Measurements from ENCODE around the gene ZFAND3. TPM values are rescaled to one million over a fixed set of nuclear protein-coding genes. Genes with fewer than 3 reads are reported as not detected.
A peak's percentile ranks its signal among the peaks of the same experiment; 100 is the strongest.

The ZFAND3 gene
- total RNA-seq, 2 donors from 2014 or later: 26.1 to 32.0 TPM

DNA sequence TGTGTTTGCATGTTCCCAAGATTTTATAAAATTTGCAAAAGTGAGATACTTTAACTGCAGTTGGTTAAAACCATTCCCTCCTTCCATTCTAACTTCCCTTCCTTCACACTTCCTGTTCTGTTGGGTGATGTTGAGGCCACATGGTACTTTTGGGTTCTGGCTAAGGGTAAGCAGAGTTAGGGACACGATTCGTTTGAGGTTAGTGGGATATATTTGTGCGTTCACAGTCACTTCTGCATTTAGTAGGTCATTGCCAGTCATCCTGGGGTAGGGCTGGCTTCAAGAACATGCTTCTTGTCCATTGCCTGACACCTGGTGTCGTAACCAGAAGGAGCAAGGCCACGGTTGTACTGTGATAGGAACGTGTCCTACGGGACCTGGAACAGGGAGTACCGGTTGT is 340.1 kb downstream of the ZFAND3 start:
- H3K4me3 Mint-ChIP-seq: no peak overlapping the region
- H3K27me3 Mint-ChIP-seq: no peaks in the 10 kb centered on the region
- no peak overlapping the region for H3K27ac Mint-ChIP-seq
- peaks cover 16% of the 10 kb centered on the region for H3K36me3 Mint-ChIP-seq (ENCODE audit: low read depth)
- peaks cover 4% of the 10 kb centered on the region for H3K4me1 Mint-ChIP-seq
- ATAC-seq (replicated peaks): no peak
- peaks cover 4% of the 10 kb centered on the region for H3K9me3 Mint-ChIP-seq

DNA sequence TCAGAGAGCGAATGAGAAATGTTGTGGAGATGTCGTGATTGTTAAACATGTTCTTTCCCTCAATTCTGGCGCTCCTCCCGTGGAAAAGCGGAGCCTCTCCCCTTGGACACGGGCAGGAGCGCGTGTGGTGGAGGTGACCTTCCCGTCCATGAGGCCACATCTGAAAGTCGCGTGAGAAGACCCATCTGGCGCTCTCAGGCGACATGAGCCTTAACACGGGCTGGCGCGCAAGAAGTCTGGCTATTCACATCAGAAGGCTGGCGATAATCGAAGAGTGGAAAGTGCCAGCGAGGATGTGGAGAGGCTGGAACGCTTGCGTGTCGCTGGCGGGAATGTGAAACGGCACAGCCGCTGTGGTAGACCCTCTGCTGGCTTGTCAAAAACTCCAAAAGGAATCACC is 341.3 kb downstream of the ZFAND3 start:
- no peak for ATAC-seq (replicated peaks)
- Mint-ChIP-seq H3K27ac (peak overlapping the region; percentile 29), H3K4me3 (no peak overlapping the region), H3K9me3 (peaks cover 4% of the 10 kb centered on the region), H3K36me3 (ENCODE audit: low read depth) (peaks cover 14% of the 10 kb centered on the region), H3K4me1 (no peaks in the 10 kb centered on the region), H3K27me3 (no peaks in the 10 kb centered on the region)

DNA sequence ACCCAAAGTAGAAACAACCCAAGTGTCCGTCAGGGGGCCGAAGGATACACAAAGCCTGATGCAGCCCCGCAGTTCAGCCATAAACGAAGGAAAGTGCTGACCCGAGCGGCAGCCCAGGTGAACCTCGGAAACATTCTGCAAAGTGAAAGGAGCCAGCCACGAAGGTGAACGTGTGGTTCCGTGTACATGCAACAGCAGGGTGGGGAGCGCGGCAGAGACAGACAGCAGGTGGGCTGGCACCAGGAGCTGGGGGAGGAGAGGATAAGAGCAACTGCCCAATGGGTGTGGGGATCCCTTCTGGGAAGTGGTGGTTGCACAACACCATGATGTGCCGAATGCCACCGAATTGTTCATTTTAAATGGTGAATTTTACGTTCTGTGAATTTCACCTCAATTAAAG is 341.8 kb downstream of the ZFAND3 start:
- Mint-ChIP-seq H3K4me3 (no peak overlapping the region), H3K4me1 (no peaks in the 10 kb centered on the region), H3K27me3 (no peaks in the 10 kb centered on the region), H3K36me3 (ENCODE audit: low read depth) (peaks cover 10% of the 10 kb centered on the region), H3K9me3 (peaks cover 4% of the 10 kb centered on the region), H3K27ac (peak overlapping the region; percentile 29)
- no peak for ATAC-seq (replicated peaks)

DNA sequence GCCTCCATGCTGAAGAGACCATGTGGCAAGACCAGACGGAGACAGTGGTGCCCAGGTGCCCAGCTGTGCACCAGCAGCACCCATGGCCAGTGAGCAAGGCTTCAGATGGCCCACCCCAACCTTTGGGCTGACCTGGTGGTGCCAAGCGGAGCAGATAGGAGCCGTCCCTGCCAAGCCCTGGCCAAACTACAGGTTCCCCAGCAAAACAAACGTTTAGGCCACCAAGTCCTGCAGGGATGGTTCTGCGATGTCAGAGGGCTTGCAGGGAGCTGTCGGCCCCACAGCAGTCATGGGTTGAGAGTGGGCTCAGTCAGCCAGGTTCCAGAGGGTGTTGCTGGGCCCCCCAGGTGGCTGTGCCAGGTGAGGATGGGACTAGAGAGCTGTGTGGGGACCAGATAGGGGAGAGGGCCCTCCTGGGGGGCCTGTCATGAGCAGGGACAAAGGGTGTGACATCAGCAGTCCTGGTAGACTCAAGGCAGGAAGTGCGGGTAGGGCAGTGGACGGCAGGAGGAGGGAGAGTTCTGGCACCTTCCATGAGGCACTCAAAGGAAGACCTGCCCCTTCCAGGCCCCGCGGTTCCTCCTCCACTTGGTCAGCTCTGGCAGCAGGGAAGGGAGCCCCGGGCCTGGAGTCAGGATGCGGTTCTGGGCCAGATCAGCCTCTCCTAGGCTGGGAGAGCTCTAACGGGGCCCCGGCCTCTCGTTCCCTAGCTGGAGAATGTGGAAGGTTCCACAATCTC is 342.4 kb downstream of the ZFAND3 start:
- H3K4me1 Mint-ChIP-seq: no peaks in the 10 kb centered on the region
- ATAC-seq (replicated peaks): no peak
- no peaks in the 10 kb centered on the region for H3K27me3 Mint-ChIP-seq
- H3K36me3 Mint-ChIP-seq (ENCODE audit: low read depth): peaks cover 10% of the 10 kb centered on the region
- H3K27ac Mint-ChIP-seq: peak overlapping the region; percentile 29
- H3K9me3 Mint-ChIP-seq: peaks cover 4% of the 10 kb centered on the region
- no peak overlapping the region for H3K4me3 Mint-ChIP-seq

- Mint-ChIP-seq H3K9me3 (peaks cover 4% of the 10 kb centered on the region), H3K36me3 (ENCODE audit: low read depth) (peaks cover 10% of the 10 kb centered on the region), H3K27me3 (no peaks in the 10 kb centered on the region), H3K4me3 (no peak overlapping the region), H3K4me1 (no peaks in the 10 kb centered on the region), H3K27ac (no peak overlapping the region)
- peak; percentile 34 for ATAC-seq (replicated peaks)
Measured at GRCh38 chr6:38162493-38163185, 343.1 kb downstream of the ZFAND3 start.

GRCh38 chr6:38163186-38164130 is 343.9 kb downstream of the ZFAND3 start:
- H3K27ac Mint-ChIP-seq: no peak overlapping the region

GRCh38 chr6:38164131-38164481 is 344.6 kb downstream of the ZFAND3 start:
- no peaks in the 10 kb centered on the region for H3K27me3 Mint-ChIP-seq
- H3K27ac Mint-ChIP-seq: no peak overlapping the region
- no peak for ATAC-seq (replicated peaks)
- H3K9me3 Mint-ChIP-seq: no peaks in the 10 kb centered on the region
- H3K4me1 Mint-ChIP-seq: no peaks in the 10 kb centered on the region
- H3K36me3 Mint-ChIP-seq (ENCODE audit: low read depth): peaks cover 10% of the 10 kb centered on the region
- H3K4me3 Mint-ChIP-seq: no peak overlapping the region

More at GRCh38 chr6:38163186-38164130, 343.9 kb downstream of the ZFAND3 start:
- Mint-ChIP-seq H3K9me3 (peaks cover 4% of the 10 kb centered on the region), H3K36me3 (ENCODE audit: low read depth) (peaks cover 10% of the 10 kb centered on the region), H3K4me1 (no peaks in the 10 kb centered on the region), H3K4me3 (no peak overlapping the region), H3K27me3 (no peaks in the 10 kb centered on the region)
- ATAC-seq (replicated peaks): no peak

DNA sequence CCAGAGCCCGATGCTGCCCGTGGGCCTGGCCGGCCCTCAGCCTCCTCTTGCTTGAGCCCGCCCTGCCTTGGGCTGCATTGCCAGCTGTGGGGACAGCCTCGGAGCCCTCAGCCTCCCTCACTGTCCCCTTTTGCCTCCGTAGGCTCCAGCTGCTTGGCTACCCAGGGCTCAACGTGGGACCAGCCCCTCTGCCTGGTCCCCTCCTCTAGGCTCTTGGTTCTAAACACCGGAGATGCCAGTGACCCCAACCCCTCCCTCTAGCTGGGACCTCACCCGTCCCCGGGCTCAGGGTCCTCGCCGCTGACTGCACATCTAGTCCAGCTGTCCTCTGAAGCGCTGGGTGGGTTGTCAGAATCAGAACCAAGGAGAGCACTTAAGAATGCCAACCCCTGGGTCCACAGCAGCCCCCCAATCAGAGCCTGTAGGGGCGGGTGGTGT is 345.2 kb downstream of the ZFAND3 start:
- Mint-ChIP-seq H3K27ac (no peak overlapping the region), H3K4me3 (no peak overlapping the region), H3K36me3 (ENCODE audit: low read depth) (peaks cover 10% of the 10 kb centered on the region), H3K9me3 (no peaks in the 10 kb centered on the region), H3K4me1 (no peaks in the 10 kb centered on the region), H3K27me3 (no peaks in the 10 kb centered on the region)
- ATAC-seq (replicated peaks): no peak

DNA sequence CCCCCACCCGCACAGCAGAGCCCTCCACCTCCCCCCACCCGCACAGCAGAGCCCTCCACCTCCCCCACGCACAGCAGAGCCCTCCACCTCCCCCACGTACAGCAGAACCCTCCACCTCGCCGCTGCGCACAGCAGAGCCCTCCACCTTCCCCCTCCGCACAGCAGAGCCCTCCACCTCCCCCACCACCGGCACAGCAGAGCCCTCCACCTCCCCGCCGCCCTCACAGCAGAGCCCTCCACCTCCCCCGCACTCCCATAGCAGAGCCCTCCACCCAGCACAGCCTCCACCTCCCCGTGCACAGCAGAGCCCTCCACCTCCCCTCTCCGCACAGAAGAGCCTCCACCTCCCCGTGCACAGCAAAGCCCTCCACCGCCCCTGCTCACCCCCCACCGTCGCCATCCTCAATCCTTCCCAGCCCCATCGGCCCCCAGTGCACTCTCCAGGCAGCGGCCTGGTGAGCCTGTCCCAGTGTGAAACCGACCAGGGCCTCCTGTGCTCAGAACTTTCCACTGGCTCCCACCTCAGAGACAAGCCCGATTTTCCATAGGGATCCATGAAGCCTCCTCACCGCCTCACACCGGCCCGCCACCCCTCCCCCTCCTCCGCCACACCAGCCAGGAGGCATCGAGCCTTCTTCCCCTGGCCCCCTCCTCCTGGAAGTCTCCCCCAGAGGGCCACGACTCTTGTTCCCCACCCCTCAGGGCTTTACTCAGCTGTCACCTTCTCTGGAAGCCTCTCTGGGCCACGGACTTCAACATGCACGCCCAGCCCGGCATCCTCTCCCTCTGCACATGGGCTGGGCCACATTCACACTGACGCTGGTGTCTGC is 347.1 kb downstream of the ZFAND3 start:
- H3K27ac Mint-ChIP-seq: no peak overlapping the region
- H3K27me3 Mint-ChIP-seq: no peaks in the 10 kb centered on the region
- H3K36me3 Mint-ChIP-seq (ENCODE audit: low read depth): no peaks in the 10 kb centered on the region
- no peaks in the 10 kb centered on the region for H3K9me3 Mint-ChIP-seq
- H3K4me3 Mint-ChIP-seq: no peak overlapping the region
- no peak for ATAC-seq (replicated peaks)
- no peaks in the 10 kb centered on the region for H3K4me1 Mint-ChIP-seq

DNA sequence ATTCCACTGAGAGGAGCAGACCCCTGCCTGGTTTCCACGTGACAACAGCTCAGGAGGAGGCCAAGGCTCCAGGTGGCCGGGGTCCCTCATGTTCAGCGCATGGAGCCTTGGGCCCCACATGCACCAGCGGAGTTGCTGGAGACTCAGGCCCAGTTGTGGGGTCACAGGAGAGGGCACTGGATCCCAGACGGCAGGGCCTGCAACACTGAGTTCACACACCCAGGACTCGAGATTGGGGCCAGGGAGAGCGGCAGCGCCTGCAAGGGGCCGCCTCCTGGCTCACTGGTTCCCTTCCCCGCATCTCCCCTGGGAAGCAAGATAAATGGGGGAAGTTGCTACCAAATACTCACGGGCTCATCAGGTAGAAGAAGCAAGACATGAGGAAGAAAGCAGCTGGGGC is 348.1 kb downstream of the ZFAND3 start:
- H3K27ac Mint-ChIP-seq: no peak overlapping the region
- ATAC-seq (replicated peaks): no peak

GRCh38 chr6:38168126-38168525 is 348.6 kb downstream of the ZFAND3 start:
- no peak overlapping the region for H3K4me3 Mint-ChIP-seq
- H3K4me1 Mint-ChIP-seq: no peaks in the 10 kb centered on the region
- H3K27ac Mint-ChIP-seq: no peak overlapping the region
- no peaks in the 10 kb centered on the region for H3K9me3 Mint-ChIP-seq
- H3K27me3 Mint-ChIP-seq: no peaks in the 10 kb centered on the region
- peaks cover 1% of the 10 kb centered on the region for H3K36me3 Mint-ChIP-seq (ENCODE audit: low read depth)
- ATAC-seq (replicated peaks): no peak

More for the DNA sequence above, 348.1 kb downstream of the ZFAND3 start:
- Mint-ChIP-seq H3K27me3 (no peaks in the 10 kb centered on the region), H3K36me3 (ENCODE audit: low read depth) (no peaks in the 10 kb centered on the region), H3K9me3 (no peaks in the 10 kb centered on the region), H3K4me1 (no peaks in the 10 kb centered on the region), H3K4me3 (no peak overlapping the region)

DNA sequence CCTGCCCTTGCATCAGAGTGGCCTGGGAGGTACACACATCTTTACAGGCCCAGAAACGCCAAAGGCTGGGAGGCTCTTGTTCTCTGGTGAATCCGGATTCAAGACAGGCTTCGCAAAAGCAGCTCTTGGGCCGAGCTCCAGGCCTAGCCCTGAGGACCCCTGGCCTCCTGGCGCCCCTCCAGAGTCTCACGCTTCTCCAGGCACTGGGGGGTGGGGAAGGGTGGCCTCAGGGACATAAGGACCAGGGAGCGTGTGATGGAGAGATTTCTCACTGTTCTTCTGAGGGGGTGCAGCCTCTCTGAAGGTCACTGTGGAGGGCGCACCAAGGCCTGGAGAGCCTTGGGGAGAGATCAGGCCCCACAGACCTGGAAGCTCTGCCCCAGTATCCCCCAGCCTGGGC is 349.2 kb downstream of the ZFAND3 start:
- Mint-ChIP-seq H3K4me1 (peaks cover 4% of the 10 kb centered on the region), H3K27ac (no peak overlapping the region)

DNA sequence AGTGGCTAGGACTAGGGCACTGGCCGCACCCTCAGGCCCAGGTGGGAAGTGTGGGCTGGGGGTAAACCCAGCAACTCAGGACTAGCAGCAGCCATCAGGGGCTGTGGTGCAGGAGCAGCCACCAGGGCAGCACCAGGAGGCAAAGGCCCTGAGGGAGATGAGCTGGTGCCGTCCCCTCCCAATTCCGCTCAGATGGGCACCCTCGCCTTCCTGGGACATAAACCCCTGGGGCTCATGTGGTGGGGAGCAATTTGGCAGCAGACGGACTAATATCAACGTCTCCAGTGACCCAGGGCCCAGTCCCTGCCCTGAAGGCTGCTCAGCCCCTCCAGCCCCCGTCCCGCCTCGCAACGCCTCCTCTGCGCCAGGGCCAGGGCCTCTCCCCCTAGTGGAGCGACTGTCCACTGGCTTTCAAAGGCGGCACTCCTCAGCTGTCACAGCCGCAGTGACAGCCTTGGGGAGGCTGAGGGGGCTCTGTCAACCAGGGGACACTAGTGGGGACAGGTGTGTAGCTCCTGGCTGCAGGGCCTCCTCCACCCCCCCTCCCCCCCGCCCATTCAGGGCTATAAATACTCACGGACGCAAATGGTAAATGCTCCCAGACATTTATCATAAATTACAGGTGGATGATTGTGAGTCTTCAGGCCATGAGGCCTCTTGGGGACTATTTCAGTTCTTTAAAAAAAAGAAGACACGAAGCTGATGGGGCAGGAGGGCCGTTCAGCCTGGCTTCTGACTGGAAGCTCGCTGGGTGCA is 349.9 kb downstream of the ZFAND3 start:
- Mint-ChIP-seq H3K27me3 (no peaks in the 10 kb centered on the region), H3K4me3 (no peak overlapping the region), H3K27ac (no peak overlapping the region), H3K4me1 (peaks cover 4% of the 10 kb centered on the region), H3K36me3 (ENCODE audit: low read depth) (peaks cover 11% of the 10 kb centered on the region), H3K9me3 (no peaks in the 10 kb centered on the region)
- ATAC-seq (replicated peaks): no peak

More for the DNA sequence above, 349.2 kb downstream of the ZFAND3 start:
- Mint-ChIP-seq H3K9me3 (no peaks in the 10 kb centered on the region), H3K27me3 (no peaks in the 10 kb centered on the region), H3K4me3 (no peak overlapping the region), H3K36me3 (ENCODE audit: low read depth) (peaks cover 6% of the 10 kb centered on the region)
- ATAC-seq (replicated peaks): no peak

Measured in activated T-helper 17 cell treated with anti-CD3 and anti-CD28 coated beads, Interleukin-2, amount 50 U/mL, for 72 hours (primary cell).